B cell (primary cell): ENCODE data around the gene POGK.

Experiments used
- EZH2 ChIP-seq: IDR thresholded peaks from 2 replicates; pipeline ENCODE4 v1.6.1; 2012; ENCODE audit warnings: borderline replicate concordance, low read depth, mild to moderate bottlenecking, moderate library complexity, low read length; ENCODE audit not compliant: insufficient read depth, poor library complexity, severe bottlenecking
- TF ChIP-seq, protein P1 (sequence below): fragments of 200-600 bp; IDR thresholded peaks from one replicate; pipeline ENCODE4 v1.8.0; 2022; ENCODE audit warnings: antibody characterized with exemption, mild to moderate bottlenecking

DNA sequence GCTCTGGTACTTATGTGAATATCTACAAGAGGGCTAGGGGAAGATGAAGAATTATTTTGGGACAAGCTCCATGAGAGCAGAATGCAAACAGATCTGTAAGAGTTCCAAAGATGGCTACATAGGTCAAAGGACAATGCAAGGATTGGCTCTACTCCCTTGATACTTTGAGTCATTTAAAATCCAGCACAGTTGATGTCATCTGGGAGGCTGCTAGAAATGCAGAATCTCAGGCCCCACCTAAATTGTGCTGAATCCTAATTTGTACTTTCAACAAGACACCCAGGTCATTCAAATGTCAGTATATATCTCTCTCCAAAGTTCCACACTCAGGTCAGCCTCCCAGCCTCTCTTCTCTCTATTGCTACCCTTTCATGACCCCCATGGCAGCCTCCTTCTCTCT is 60.5 kb downstream of the POGK start:
- TF ChIP-seq, protein P1, sequence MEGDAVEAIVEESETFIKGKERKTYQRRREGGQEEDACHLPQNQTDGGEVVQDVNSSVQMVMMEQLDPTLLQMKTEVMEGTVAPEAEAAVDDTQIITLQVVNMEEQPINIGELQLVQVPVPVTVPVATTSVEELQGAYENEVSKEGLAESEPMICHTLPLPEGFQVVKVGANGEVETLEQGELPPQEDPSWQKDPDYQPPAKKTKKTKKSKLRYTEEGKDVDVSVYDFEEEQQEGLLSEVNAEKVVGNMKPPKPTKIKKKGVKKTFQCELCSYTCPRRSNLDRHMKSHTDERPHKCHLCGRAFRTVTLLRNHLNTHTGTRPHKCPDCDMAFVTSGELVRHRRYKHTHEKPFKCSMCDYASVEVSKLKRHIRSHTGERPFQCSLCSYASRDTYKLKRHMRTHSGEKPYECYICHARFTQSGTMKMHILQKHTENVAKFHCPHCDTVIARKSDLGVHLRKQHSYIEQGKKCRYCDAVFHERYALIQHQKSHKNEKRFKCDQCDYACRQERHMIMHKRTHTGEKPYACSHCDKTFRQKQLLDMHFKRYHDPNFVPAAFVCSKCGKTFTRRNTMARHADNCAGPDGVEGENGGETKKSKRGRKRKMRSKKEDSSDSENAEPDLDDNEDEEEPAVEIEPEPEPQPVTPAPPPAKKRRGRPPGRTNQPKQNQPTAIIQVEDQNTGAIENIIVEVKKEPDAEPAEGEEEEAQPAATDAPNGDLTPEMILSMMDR: no peak
- no peak for TF ChIP-seq EZH2
